Loucy (cell line): ENCODE results near the gene CYSTM1.

Experiments
- H2AFZ ChIP-seq: fragments of 200-600 bp; sonication (generic); 2 replicates; pipeline ENCODE4 v1.6.0; 2016; ENCODE audit warnings: antibody characterized with exemption, mild to moderate bottlenecking, low read length, moderate library complexity
- H3F3A ChIP-seq: fragments of 200-600 bp; 2 replicates; pipeline ENCODE4 v1.6.0; 2016; ENCODE audit warnings: antibody characterized with exemption, low read depth, mild to moderate bottlenecking
- H3K27me3 ChIP-seq: fragments of 200-600 bp; sonication (generic); 2 replicates; pipeline ENCODE4 v1.6.1; 2014; ENCODE audit warnings: low read length, mild to moderate bottlenecking; ENCODE audit not compliant: insufficient read depth, poor library complexity, severe bottlenecking
- H3K36me3 ChIP-seq: fragments of 200-600 bp; sonication (generic); 2 replicates; pipeline ENCODE4 v1.6.1; 2016; ENCODE audit warnings: low read length; ENCODE audit not compliant: insufficient read depth
- H3K4me1 ChIP-seq: fragments of 200-600 bp; sonication (generic); 2 replicates; pipeline ENCODE4 v1.5.1; 2014; ENCODE audit warnings: low read length, mild to moderate bottlenecking; ENCODE audit not compliant: insufficient read depth, poor library complexity, severe bottlenecking
- H3K4me2 ChIP-seq: fragments of 200-600 bp; sonication (generic); 2 replicates; pipeline ENCODE4 v1.6.0; 2014; ENCODE audit warnings: antibody characterized with exemption, low read length, low read depth, mild to moderate bottlenecking; ENCODE audit not compliant: poor library complexity, severe bottlenecking
- H3K4me3 ChIP-seq: fragments of 200-600 bp; sonication (generic); 2 replicates; pipeline ENCODE4 v1.5.1; 2014; ENCODE audit warnings: low read length, mild to moderate bottlenecking, mixed read lengths; ENCODE audit not compliant: poor library complexity, severe bottlenecking
- H3K79me2 ChIP-seq: fragments of 200-600 bp; sonication (generic); 2 replicates; pipeline ENCODE4 v1.6.1; 2014; ENCODE audit warnings: low read length; ENCODE audit not compliant: insufficient read depth
- H3K9ac ChIP-seq: fragments of 200-600 bp; sonication (generic); 2 replicates; pipeline ENCODE4 v1.6.0; 2014; ENCODE audit warnings: mild to moderate bottlenecking, low read depth, low read length, moderate library complexity; ENCODE audit not compliant: poor library complexity, severe bottlenecking
- H3K9me2 ChIP-seq: fragments of 200-600 bp; sonication (generic); replicated peaks from 2 replicates; pipeline ENCODE4 v1.6.1; 2016; ENCODE audit warnings: low read depth, low read length, mixed read lengths
- H3K9me3 ChIP-seq: fragments of 200-600 bp; sonication (generic); 2 replicates; pipeline ENCODE4 v1.6.1; 2014; ENCODE audit warnings: mild to moderate bottlenecking, antibody characterized with exemption, low read length, low read depth; ENCODE audit not compliant: insufficient read depth
- H4K20me1 ChIP-seq: fragments of 200-600 bp; sonication (generic); 2 replicates; pipeline ENCODE4 v1.6.0; 2014; ENCODE audit warnings: antibody characterized with exemption, low read length, mild to moderate bottlenecking; ENCODE audit not compliant: insufficient read depth, poor library complexity, severe bottlenecking
- EZH2phosphoT487 ChIP-seq: fragments of 200-600 bp; IDR thresholded peaks from 2 replicates; pipeline ENCODE4 v1.6.1; 2018; ENCODE audit warnings: antibody characterized with exemption, mild to moderate bottlenecking, moderate library complexity, borderline replicate concordance
- TF ChIP-seq, protein P1 (sequence below): fragments of 200-600 bp; sonication (generic); conservative IDR thresholded peaks from 2 replicates; pipeline ENCODE4 v1.5.1; 2014; ENCODE audit warnings: mild to moderate bottlenecking, antibody characterized with exemption, low read length

The CYSTM1 gene

DNA sequence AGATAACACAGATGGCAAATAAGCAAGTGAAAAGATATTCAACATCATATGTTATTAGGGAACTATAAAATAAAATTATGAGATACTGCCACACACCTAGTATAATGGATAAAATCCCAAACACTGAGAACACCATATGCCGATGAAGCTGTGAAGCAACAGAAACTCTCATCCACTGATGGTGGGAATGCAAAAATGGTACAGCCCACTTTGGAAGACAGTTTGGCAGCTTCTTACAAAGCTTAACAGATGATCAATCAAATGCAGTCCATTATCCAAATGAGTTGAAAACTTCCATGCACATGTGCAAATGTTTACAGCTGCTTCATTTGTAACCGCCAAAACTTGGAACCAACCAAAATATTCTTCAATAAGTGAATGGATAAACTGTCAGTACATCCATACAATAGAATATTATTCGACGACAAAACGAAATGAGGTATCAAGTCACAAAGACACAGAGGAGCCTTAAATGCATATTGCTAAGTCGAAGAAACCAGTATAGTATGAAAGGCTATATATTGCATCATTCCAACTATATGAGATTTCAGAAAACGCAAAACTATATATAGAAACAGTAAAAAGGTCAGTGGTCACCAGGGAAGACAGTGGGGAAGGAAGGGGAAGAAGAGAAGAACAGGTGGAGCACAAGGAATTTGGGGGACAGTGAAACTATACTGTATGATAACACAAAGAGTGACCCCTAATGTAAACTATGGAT is 113.0 kb downstream of the CYSTM1 start:
- Histone ChIP-seq H3K79me2 (peaks cover 79% of the 10 kb centered on the region), H4K20me1 (peaks cover 17% of the 10 kb centered on the region), H2AFZ (no peak overlapping the region), H3F3A (no peaks in the 10 kb centered on the region), H3K9me3 (no peaks in the 10 kb centered on the region), H3K27me3 (no peaks in the 10 kb centered on the region), H3K9me2 (no peaks in the 10 kb centered on the region), H3K9ac (no peak overlapping the region), H3K4me2 (no peak overlapping the region), H3K36me3 (no peaks in the 10 kb centered on the region), H3K4me1 (peaks cover 8% of the 10 kb centered on the region), H3K4me3 (no peak overlapping the region)
- TF ChIP-seq, protein P1, sequence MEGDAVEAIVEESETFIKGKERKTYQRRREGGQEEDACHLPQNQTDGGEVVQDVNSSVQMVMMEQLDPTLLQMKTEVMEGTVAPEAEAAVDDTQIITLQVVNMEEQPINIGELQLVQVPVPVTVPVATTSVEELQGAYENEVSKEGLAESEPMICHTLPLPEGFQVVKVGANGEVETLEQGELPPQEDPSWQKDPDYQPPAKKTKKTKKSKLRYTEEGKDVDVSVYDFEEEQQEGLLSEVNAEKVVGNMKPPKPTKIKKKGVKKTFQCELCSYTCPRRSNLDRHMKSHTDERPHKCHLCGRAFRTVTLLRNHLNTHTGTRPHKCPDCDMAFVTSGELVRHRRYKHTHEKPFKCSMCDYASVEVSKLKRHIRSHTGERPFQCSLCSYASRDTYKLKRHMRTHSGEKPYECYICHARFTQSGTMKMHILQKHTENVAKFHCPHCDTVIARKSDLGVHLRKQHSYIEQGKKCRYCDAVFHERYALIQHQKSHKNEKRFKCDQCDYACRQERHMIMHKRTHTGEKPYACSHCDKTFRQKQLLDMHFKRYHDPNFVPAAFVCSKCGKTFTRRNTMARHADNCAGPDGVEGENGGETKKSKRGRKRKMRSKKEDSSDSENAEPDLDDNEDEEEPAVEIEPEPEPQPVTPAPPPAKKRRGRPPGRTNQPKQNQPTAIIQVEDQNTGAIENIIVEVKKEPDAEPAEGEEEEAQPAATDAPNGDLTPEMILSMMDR: no peak
- TF ChIP-seq EZH2phosphoT487: no peak

DNA sequence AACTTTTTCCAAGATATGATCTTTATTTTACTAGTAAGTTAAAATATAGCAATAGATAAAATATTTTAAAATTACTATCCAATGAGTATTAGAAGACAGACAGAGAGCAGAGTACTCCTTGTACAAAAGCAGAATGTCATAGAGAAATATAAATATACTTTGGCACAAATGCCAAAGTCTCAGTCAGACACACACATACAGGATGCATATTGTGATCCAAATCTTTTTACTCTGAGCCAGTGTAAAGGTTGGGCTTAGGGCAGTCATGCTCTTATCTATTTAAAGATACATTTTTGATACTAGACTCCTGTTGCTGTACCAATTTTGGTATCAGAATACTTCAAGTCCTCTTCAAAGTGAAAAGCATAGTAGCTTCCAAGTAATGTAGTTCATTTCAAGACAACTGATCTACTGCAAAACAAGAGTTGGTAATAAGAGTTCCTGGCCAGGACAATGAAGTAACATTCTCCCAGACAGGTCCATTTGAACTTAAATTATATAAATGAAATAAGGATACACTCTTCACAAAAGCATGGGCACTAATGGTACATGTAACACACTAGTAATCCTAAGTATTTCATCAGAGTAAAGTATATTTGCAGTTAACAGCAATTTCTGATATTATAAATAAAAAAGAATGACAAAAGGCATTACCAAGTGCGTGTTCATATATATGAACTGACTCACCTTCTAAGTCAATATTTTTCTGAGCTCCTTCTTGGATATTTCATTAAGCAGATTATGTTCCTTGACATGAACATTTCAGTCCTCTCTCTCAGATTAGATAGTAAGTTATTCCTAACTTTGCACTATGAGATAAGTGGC is 117.4 kb downstream of the CYSTM1 start:
- Histone ChIP-seq H4K20me1 (peaks cover 25% of the 10 kb centered on the region), H3K9me2 (no peaks in the 10 kb centered on the region), H3K79me2 (peaks cover 91% of the 10 kb centered on the region), H3K4me2 (peak overlapping the region; percentile 53), H3K9me3 (no peaks in the 10 kb centered on the region), H3K9ac (no peak overlapping the region), H3F3A (no peaks in the 10 kb centered on the region), H3K4me3 (peak overlapping the region; percentile 31), H3K36me3 (no peaks in the 10 kb centered on the region), H2AFZ (no peak overlapping the region), H3K4me1 (peaks cover 38% of the 10 kb centered on the region), H3K27me3 (no peaks in the 10 kb centered on the region)
- TF ChIP-seq, protein P1: no peak
- no peak for TF ChIP-seq EZH2phosphoT487
